A549 (cell line): ENCODE measurements around the gene PTPRG.

Experiments used
- EP300 ChIP-seq, 2 experiments: fragments of >200 bp; sonication (Bioruptor Twin); formaldehyde crosslinking; IDR thresholded peaks; 2 replicates in 1 of 2; 3 replicates in 1 of 2; pipeline ENCODE4 v1.6.1; 2016 to 2017
- MAFK ChIP-seq: fragments of 450-650 bp; IDR thresholded peaks from 2 replicates; pipeline ENCODE4 v1.6.1; 2014; ENCODE audit not compliant: partially characterized antibody
- MYC ChIP-seq: IDR thresholded peaks from 2 replicates; pipeline ENCODE4 v1.6.1; 2012; ENCODE audit warnings: mild to moderate bottlenecking, inconsistent platforms, low read length, improper control_type of control experiment, borderline replicate concordance
- NPAS2 ChIP-seq: fragments of 250-450 bp; sonication (Bioruptor Pico); IDR thresholded peaks from 2 replicates; pipeline ENCODE4 v1.8.0; 2022; ENCODE audit warnings: mild to moderate bottlenecking, moderate library complexity, borderline replicate concordance
- PHF8 ChIP-seq: fragments of 200-600 bp; sonication (generic); IDR thresholded peaks from 2 replicates; pipeline ENCODE4 v1.6.1; 2016; ENCODE audit warnings: low read depth, mild to moderate bottlenecking, antibody characterized with exemption, moderate library complexity, borderline replicate concordance
- POLR2A ChIP-seq: IDR thresholded peaks from 2 replicates; pipeline ENCODE4 v1.6.1; 2012; ENCODE audit warnings: mild to moderate bottlenecking, low read length
- REST ChIP-seq: fragments of 200-600 bp; sonication (generic); IDR thresholded peaks from 2 replicates; pipeline ENCODE4 v1.6.1; 2016; ENCODE audit warnings: antibody characterized with exemption, mild to moderate bottlenecking, moderate library complexity
- RFX5 ChIP-seq: fragments of 450-650 bp; IDR thresholded peaks from 2 replicates; pipeline ENCODE4 v1.7.1; 2014; ENCODE audit warnings: antibody characterized with exemption, mild to moderate bottlenecking, moderate library complexity
- ZNF302 ChIP-seq: fragments of 250-450 bp; sonication (Bioruptor Pico); IDR thresholded peaks from 2 replicates; pipeline ENCODE4 v1.9.0; 2021; ENCODE audit warnings: inconsistent platforms, mild to moderate bottlenecking, moderate library complexity
- TF ChIP-seq, protein P1 (sequence below): IDR thresholded peaks from 2 replicates; pipeline ENCODE4 v1.6.1; 2012
- TF ChIP-seq, protein P2 (sequence below): fragments of >200 bp; sonication (Bioruptor Twin); formaldehyde crosslinking; IDR thresholded peaks from 3 replicates; pipeline ENCODE4 v1.5.1; 2016
- TF ChIP-seq, protein P3 (sequence below): fragments of 150-350 bp; IDR thresholded peaks from 2 replicates; pipeline ENCODE4 v1.6.1; 2014; ENCODE audit warnings: low read depth, mild to moderate bottlenecking, low read length

DNA sequence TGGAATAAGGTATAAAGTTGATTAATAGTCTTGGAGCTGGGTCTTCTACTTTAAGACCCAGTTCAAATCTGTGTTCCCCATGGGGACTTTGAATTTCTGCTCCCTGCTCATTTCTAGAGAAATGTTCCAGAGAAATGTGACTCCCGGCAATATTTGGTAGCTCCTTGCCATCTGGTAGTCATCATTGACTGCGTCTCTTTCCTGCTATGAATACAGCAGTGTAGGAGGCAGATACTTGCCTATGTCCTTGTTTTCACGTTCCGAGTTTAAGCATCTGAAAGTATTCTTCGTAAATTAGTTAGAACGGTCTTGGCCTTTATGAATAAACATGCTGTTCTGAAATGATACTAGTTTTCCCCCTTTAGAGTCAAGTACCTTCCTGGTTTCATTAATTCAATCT, 352.9 kb downstream of the PTPRG start:
- TF ChIP-seq, protein P1, sequence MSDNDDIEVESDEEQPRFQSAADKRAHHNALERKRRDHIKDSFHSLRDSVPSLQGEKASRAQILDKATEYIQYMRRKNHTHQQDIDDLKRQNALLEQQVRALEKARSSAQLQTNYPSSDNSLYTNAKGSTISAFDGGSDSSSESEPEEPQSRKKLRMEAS = no peak
- TF ChIP-seq EP300 (IDR thresholded peaks at IDR 0.05) (no peak), POLR2A (no peak), ZNF302 (CRISPR knock-in tag) (no peak), MYC (no peak), MAFK (no peak), PHF8 (no peak), NPAS2 (CRISPR knock-in tag) (no peak), RFX5 (no peak), REST (no peak)
- TF ChIP-seq, protein P2, sequence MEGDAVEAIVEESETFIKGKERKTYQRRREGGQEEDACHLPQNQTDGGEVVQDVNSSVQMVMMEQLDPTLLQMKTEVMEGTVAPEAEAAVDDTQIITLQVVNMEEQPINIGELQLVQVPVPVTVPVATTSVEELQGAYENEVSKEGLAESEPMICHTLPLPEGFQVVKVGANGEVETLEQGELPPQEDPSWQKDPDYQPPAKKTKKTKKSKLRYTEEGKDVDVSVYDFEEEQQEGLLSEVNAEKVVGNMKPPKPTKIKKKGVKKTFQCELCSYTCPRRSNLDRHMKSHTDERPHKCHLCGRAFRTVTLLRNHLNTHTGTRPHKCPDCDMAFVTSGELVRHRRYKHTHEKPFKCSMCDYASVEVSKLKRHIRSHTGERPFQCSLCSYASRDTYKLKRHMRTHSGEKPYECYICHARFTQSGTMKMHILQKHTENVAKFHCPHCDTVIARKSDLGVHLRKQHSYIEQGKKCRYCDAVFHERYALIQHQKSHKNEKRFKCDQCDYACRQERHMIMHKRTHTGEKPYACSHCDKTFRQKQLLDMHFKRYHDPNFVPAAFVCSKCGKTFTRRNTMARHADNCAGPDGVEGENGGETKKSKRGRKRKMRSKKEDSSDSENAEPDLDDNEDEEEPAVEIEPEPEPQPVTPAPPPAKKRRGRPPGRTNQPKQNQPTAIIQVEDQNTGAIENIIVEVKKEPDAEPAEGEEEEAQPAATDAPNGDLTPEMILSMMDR = no peak
- TF ChIP-seq, protein P3, sequence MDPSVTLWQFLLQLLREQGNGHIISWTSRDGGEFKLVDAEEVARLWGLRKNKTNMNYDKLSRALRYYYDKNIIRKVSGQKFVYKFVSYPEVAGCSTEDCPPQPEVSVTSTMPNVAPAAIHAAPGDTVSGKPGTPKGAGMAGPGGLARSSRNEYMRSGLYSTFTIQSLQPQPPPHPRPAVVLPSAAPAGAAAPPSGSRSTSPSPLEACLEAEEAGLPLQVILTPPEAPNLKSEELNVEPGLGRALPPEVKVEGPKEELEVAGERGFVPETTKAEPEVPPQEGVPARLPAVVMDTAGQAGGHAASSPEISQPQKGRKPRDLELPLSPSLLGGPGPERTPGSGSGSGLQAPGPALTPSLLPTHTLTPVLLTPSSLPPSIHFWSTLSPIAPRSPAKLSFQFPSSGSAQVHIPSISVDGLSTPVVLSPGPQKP = no peak
